ENCODE measurements around the gene PLCB4.

Gene PLCB4

DNA sequence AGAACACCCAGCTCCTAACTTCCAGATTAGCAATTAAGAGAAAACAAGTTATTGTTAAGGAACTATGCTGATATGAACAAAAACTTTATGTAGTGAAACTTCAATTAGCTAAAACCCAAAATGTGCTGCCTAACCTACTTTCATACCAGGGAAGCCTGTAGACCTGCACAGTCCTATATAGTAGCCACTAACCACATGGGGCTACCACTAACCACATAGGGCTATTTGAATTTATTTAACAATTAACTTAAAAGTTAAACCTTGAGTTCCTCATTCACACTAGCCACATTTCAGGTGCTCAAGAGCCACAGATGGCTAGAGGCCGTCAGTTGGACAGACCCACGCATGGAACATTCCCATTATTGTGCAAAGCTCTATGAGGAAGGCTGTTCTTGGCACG lies 373.1 kb downstream of the PLCB4 start:
- DNase-seq (ENCODE audit: low read depth in 2 of 2), result no peak

GRCh38 chr20:9442858-9443257 lies 374.0 kb downstream of the PLCB4 start:
- no peak for DNase-seq (ENCODE audit: low read depth in 2 of 2)

DNA sequence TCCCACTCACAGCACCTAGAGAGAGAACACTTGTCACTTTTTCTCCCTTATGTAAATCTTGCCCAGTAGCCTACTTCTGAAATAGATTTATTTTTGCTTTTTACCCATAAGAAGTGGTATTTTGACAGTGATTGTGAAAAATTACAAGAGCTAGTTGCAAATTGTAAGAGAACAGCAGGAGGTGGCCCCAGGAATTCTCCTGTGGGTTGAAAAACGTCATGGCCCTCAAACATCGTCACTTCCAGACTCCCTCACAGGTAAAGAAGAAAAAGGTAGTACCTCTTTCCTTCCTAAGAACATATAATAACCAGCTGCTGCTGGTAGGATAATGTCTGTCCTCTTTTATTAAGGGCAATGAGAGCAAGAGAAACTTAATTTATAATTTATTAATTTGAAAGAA lies 376.0 kb downstream of the PLCB4 start:
- no peak for DNase-seq (ENCODE audit: low read depth in 2 of 2)

DNA sequence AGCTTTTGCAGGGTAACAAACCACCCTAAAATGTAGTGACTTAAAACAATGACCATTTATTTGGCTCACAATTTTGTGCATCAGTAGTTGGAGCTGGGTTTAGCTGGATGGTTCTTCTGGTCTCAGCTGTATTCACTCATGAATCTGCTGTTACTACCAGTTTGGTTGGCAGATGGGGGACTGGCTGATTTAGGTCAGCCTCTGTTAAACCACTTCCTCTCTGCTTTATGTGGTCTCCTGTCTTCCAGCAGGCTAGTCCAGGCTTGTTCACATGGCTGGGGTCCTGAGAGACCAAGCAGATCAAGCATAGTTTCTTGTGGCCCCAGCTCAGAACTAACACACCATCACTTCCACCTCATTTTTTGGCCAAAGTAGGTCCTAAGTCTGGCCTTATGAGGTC lies 378.3 kb downstream of the PLCB4 start:
- no peak for DNase-seq (ENCODE audit: low read depth in 2 of 2)

- no peak for DNase-seq (ENCODE audit: low read depth in 2 of 2)
Measured at GRCh38 chr20:9453201-9453600, 384.3 kb downstream of the PLCB4 start.

DNA sequence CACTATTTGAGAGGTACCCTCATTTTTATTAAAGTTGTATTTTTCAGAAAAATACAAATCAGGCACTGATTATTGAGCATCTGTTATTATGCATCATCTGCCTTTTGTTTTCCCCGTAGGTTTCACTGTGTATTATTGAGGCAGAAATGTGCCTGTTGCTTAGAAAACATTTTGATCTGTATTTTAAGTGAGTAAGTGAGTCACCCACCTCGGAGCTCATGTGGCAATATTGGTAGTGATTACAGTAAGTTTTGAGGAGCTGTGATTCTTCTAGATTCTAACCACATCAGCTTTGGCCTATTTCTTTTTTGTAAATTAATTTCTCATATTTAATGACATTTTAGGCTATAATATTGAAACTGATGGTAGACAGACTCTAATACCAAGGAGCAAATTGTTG lies 385.9 kb downstream of the PLCB4 start:
- DNase-seq (ENCODE audit: low read depth in 2 of 2), result no peak

GRCh38 chr20:9457136-9457535 lies 388.2 kb downstream of the PLCB4 start:
- no peak for DNase-seq (ENCODE audit: low read depth in 2 of 2)

GRCh38 chr20:9458138-9458796 lies 389.4 kb downstream of the PLCB4 start:
- no peak for DNase-seq (ENCODE audit: low read depth in 2 of 2)

- DNase-seq (ENCODE audit: low read depth in 2 of 2), result no peak
Measured at GRCh38 chr20:9460518-9460917, 391.6 kb downstream of the PLCB4 start.

GRCh38 chr20:9467995-9468394 lies 399.1 kb downstream of the PLCB4 start:
- no peak for DNase-seq (ENCODE audit: low read depth in 2 of 2)

- DNase-seq (ENCODE audit: low read depth in 2 of 2), result no peak
Measured at GRCh38 chr20:9474835-9475415, 406.0 kb downstream of the PLCB4 start.

DNA sequence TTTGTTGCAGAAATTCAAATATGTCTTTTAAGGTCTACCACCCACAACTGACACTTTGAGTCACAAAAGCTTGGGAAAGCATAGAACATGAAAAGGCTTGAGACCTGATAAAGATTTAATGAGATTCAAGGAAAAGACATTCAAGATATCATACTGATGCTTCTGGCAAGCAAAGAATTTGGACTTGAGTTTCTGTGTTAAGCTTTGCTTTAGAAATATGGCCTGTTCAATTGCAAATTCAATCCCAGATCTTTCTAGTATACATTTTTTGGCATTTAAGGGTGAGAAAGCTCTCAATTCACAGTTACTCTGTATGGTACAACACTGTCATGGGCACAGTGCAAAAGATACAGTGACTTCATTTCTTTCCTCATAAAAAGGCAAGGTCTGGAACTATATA lies 406.6 kb downstream of the PLCB4 start:
- no peak for DNase-seq (ENCODE audit: low read depth in 2 of 2)

GRCh38 chr20:9476174-9476573 lies 407.3 kb downstream of the PLCB4 start:
- no peak for DNase-seq (ENCODE audit: low read depth in 2 of 2)

DNA sequence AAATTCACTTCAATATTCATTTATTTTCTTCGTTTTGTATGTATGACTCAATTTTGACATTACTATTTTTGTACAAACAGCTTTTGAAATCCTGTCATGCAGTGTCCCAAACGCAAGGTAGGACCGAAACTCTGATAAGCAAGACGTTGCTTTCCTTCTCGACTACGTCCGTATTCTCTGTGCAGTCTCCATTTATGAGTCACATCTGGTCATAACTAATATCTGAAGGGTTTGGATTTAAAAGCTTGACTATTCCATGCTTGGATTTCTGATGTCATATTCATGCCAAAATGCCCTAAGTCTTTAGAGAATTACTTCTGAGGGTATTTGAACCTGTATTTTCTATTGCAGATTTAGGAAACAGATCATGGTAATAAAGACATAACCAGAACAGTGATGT lies 407.8 kb downstream of the PLCB4 start:
- no peak for DNase-seq (ENCODE audit: low read depth in 2 of 2)

DNA sequence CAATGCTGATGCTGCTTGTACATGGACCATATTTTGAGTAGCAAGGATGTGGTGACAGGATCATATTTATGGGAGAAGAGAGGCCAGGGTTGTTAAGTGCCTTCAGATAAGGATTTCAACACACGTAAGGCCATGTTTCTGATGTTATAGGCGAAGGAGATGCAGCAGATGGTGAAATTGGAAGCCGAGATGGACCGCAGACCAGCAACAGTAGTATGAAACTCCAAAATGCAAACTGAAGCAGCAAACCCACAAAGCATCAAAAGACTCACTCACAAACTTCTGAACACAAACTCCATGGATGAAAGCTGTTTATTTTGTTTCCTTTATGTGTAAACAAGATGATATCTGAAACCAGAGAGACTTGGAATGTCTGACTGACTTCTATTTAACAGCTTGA lies 409.9 kb downstream of the PLCB4 start:
- no peak for DNase-seq (ENCODE audit: low read depth in 2 of 2)

DNA sequence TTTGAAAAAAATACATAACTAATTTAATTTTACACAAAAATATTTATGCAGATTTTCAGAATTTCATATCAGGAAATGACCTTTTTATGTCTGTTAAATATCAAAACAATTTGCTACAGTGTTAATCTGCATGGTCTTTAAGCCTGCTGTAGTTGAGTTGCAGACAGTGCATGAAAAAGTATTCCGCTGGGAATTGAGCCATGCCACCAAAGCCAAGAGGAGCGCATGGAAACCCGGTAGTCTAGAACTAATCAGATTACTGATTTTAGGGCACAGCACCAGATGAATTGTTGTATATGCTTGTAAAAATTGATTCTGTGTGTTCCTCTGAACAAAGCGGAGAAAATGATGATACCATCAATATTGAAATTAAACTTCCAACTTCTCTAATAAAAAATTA lies 411.2 kb downstream of the PLCB4 start:
- no peak for DNase-seq (ENCODE audit: low read depth in 2 of 2)

- no peak for DNase-seq (ENCODE audit: low read depth in 2 of 2)
Measured at GRCh38 chr20:9482180-9482579, 413.3 kb downstream of the PLCB4 start.

DNA sequence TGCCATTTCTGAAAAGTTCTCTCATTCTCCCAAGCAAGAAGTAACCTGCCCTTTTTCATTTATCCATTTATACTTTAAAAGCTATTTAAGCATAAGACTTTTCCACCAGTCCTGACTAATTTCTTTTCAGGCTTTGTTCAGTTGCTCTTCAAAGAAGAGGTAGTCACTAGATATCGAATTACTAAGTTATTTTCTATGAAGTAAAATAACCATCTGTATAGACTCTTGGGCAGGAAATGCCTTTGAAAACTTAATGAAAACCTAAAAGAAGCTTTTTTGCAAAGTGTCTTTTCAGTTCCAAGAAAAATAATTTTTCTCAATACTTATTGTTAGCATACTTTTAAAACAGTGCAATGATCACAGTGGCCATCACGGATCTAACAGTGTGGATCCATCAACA lies 414.2 kb downstream of the PLCB4 start:
- DNase-seq (ENCODE audit: low read depth in 2 of 2), result no peak

DNA sequence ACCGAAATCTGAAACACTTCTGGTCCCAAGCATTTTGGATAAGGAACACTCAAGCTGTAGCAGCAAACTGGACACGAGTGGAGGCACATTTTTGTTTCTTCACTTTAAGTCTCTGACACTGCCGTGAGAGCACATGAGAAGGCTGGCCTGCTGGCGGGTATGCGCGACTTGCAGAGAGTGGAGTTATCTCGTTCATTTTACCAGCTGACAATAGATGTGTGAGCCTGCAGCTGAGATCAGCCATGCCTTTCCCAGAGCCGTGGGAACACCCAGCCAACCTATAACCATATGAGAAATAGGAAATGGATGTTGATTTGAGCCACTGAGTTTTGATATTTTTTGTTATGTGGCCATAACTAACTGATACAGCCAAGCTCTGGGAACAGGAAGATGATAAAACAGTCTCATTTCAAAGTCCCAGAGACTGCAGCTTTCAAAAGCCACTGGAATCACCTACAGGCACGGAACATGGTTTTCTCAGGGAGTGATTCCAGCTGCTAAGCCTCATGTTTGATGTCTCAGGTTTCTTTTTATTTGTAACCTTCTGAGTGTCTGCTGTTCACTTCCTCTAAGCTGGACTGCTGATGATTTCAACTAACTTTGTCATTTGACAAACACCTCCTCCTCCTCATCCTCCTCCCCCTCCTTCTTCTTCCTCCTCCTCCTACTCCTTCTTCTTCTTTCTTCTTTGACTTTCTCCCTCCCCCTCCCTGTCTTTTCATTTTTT lies 416.9 kb downstream of the PLCB4 start:
- no peak for DNase-seq (ENCODE audit: low read depth in 2 of 2)

DNA sequence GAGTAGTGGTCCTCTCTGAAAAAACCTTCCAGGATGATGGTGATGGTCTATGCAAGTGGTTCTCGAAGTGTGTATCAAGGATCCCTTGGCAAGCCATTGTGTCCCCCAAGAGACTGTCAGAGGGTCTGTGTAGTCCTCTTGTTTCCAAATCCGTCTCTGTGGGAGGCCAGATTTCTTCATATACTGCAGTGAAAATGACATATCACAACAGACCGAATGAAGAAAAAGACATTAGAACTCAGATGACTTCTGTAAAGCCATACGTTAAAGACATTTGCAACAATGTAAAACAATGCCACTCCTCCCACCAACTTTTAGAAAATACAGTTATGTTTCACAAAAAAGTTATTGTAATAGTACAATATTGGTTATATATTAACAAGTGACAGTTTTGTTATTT lies 418.3 kb downstream of the PLCB4 start:
- no peak for DNase-seq (ENCODE audit: low read depth in 2 of 2)

- no peak for DNase-seq (ENCODE audit: low read depth in 2 of 2)
Measured at GRCh38 chr20:9488063-9488462, 419.2 kb downstream of the PLCB4 start.

- DNase-seq (ENCODE audit: low read depth in 2 of 2), result no peak
Measured at GRCh38 chr20:9490161-9490560, 421.3 kb downstream of the PLCB4 start.

DNA sequence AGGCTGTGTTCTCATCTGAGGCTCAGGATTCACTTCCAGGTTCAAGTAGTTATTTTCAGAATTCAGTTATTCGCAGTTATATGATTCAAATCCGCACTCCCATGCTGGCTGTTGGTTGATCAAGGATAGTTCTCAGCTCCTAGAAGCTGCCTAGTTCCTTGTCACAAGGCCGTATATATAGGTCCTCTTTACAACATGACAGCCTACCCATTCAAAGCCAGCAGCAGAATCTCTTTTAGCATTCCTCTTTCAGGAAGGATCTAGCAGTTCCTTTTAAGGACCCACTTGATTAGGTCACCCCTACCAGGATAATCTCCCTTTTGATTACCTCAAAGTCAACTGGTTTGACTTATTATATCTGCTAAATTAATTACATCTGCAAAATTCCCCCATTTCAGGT lies 421.7 kb downstream of the PLCB4 start:
- DNase-seq (ENCODE audit: low read depth in 2 of 2), result no peak

All from stimulated activated CD8-positive, alpha-beta memory T cell treated with anti-CD3 and anti-CD28 coated beads, Interleukin-15, amount 100 ng/mL, for 4 hours (primary cell).